Neural cell (in vitro differentiated cells): Measurements from ENCODE around the gene LRP5. TPM values are rescaled to one million over a fixed set of nuclear protein-coding genes. Genes with fewer than 3 reads are reported as not detected.

ENCODE experiments used
- H2AFZ ChIP-seq: fragments of 200-600, 300-800 bp; sonication (generic), shearing (Covaris generic); 2 replicates; pipeline ENCODE4 v1.6.0; 2014; ENCODE audit warnings: low read depth, mild to moderate bottlenecking, antibody characterized with exemption, low read length, moderate library complexity
- H3F3A ChIP-seq: fragments of 200-600 bp; shearing (Covaris generic); 2 replicates; pipeline ENCODE4 v1.6.1; 2016; ENCODE audit warnings: mild to moderate bottlenecking, moderate library complexity, mixed read lengths, antibody characterized with exemption, low read length; ENCODE audit not compliant: insufficient read depth, poor library complexity, severe bottlenecking
- H3K27ac ChIP-seq: fragments of 200-600, 300-800 bp; sonication (generic), shearing (Covaris generic); 2 replicates; pipeline ENCODE4 v1.5.1; 2014; ENCODE audit warnings: mild to moderate bottlenecking, low read length, moderate library complexity
- H3K27me3 ChIP-seq: fragments of 300-800, 200-600 bp; sonication (generic), shearing (Covaris generic); 2 replicates; pipeline ENCODE4 v1.6.0; 2014; ENCODE audit warnings: mild to moderate bottlenecking, low read depth, low read length, moderate library complexity; ENCODE audit not compliant: insufficient read depth
- H3K36me3 ChIP-seq: fragments of 300-800, 200-600 bp; sonication (generic), shearing (Covaris generic); 2 replicates; pipeline ENCODE4 v1.5.1; 2014; ENCODE audit warnings: mild to moderate bottlenecking, antibody characterized with exemption, low read length, moderate library complexity; ENCODE audit not compliant: insufficient read depth
- H3K4me2 ChIP-seq: fragments of 300-800, 200-600 bp; sonication (generic), shearing (Covaris generic); 2 replicates; pipeline ENCODE4 v1.6.0; 2014; ENCODE audit warnings: mild to moderate bottlenecking, low read length
- H3K4me3 ChIP-seq: fragments of 300-800, 200-600 bp; sonication (generic), shearing (Covaris generic); 2 replicates; pipeline ENCODE4 v1.5.1; 2014; ENCODE audit warnings: mild to moderate bottlenecking, low read length, moderate library complexity
- H3K79me2 ChIP-seq: fragments of 200-600 bp; shearing (Covaris generic); replicated peaks from 2 replicates; pipeline ENCODE4 v1.6.0; 2014; ENCODE audit warnings: mild to moderate bottlenecking, low read length, moderate library complexity; ENCODE audit not compliant: insufficient read depth
- H3K9ac ChIP-seq: fragments of 300-800, 200-600 bp; sonication (generic), shearing (Covaris generic); 2 replicates; pipeline ENCODE4 v1.6.1; 2016; ENCODE audit warnings: mild to moderate bottlenecking, low read length, mixed read lengths
- H3K9me2 ChIP-seq: fragments of 200-600 bp; shearing (Covaris generic); 2 replicates; pipeline ENCODE4 v1.6.1; 2016; ENCODE audit warnings: mild to moderate bottlenecking, low read length, mixed read lengths; ENCODE audit not compliant: insufficient read depth
- H3K9me3 ChIP-seq: fragments of 200-600, 300-800 bp; sonication (generic), shearing (Covaris generic); 2 replicates; pipeline ENCODE4 v1.6.1; 2016; ENCODE audit warnings: mild to moderate bottlenecking, mixed run types, low read length, moderate library complexity, mixed read lengths
- H4K20me1 ChIP-seq: fragments of 200-600 bp; shearing (Covaris generic); 2 replicates; pipeline ENCODE4 v1.6.1; 2016; ENCODE audit warnings: mild to moderate bottlenecking, mixed run types; ENCODE audit not compliant: insufficient read depth
- EP300 ChIP-seq: fragments of 450-650 bp; conservative IDR thresholded peaks from 2 replicates; pipeline ENCODE4 v1.6.1; 2014; ENCODE audit warnings: antibody characterized with exemption, mild to moderate bottlenecking, moderate library complexity; ENCODE audit not compliant: poor library complexity, severe bottlenecking
- EZH2 ChIP-seq: fragments of 200-600, 300-800 bp; shearing (Covaris generic), sonication (generic); IDR thresholded peaks from 2 replicates; pipeline ENCODE4 v1.6.1; 2014; ENCODE audit warnings: antibody characterized with exemption, low read length, borderline replicate concordance, mild to moderate bottlenecking; ENCODE audit not compliant: insufficient read depth, poor library complexity, severe bottlenecking
- MXI1 ChIP-seq: fragments of 450-650 bp; conservative IDR thresholded peaks from 2 replicates; pipeline ENCODE4 v1.6.1; 2014; ENCODE audit warnings: antibody characterized with exemption, mild to moderate bottlenecking; ENCODE audit not compliant: poor library complexity, severe bottlenecking
- POLR2AphosphoS5 ChIP-seq: IDR thresholded peaks from 2 replicates; pipeline ENCODE4 v1.6.1; 2012
- RAD21 ChIP-seq: fragments of 450-650 bp; conservative IDR thresholded peaks from 2 replicates; pipeline ENCODE4 v1.6.1; 2014; ENCODE audit warnings: antibody characterized with exemption, mild to moderate bottlenecking, moderate library complexity
- TAF1 ChIP-seq: IDR thresholded peaks from 2 replicates; pipeline ENCODE4 v1.6.1; 2012; ENCODE audit warnings: low read depth
- polyA plus RNA-seq: library from polyadenylated mRNA; depleted of rRNA; stranded (reverse); fragments of >200 nt; gene quantifications from 2 replicates; pipeline ENCODE4 v1.2.3, GENCODE V29; 2014
- TF ChIP-seq, protein P1 (sequence below): IDR thresholded peaks from 2 replicates; pipeline ENCODE4 v1.6.1; 2012; ENCODE audit warnings: borderline replicate concordance
- TF ChIP-seq, protein P2 (sequence below): fragments of 450-650 bp; IDR thresholded peaks from 2 replicates; pipeline ENCODE4 v1.5.1; 2014; ENCODE audit warnings: antibody characterized with exemption, mild to moderate bottlenecking, moderate library complexity; ENCODE audit not compliant: poor library complexity, severe bottlenecking

The LRP5 gene
- polyA plus RNA-seq, 1 donor from 2014 or later: 3.0 TPM

DNA sequence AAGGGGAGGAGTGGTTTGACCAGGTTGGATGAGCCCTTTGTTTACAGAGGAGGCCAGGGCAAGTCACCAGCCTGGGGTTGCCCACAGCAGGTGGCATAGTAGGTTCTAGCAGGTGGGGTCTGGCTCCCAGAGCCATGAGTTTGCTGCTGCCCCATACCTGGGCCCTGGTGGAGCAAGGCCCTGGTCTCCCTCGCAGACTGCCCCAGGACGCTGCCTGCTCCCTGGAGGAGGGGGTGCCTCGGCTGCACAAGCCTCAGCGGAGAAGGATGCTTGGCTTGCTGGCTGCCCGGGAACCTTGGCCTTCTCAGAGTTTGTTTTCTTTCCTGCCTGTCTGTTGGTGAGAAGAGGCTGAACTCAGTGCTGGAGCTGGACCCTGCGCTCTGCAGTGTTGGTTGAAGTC lies 54.9 kb downstream of the LRP5 start:
- no peak overlapping the region for H3K4me3 ChIP-seq
- TF ChIP-seq, protein P1, sequence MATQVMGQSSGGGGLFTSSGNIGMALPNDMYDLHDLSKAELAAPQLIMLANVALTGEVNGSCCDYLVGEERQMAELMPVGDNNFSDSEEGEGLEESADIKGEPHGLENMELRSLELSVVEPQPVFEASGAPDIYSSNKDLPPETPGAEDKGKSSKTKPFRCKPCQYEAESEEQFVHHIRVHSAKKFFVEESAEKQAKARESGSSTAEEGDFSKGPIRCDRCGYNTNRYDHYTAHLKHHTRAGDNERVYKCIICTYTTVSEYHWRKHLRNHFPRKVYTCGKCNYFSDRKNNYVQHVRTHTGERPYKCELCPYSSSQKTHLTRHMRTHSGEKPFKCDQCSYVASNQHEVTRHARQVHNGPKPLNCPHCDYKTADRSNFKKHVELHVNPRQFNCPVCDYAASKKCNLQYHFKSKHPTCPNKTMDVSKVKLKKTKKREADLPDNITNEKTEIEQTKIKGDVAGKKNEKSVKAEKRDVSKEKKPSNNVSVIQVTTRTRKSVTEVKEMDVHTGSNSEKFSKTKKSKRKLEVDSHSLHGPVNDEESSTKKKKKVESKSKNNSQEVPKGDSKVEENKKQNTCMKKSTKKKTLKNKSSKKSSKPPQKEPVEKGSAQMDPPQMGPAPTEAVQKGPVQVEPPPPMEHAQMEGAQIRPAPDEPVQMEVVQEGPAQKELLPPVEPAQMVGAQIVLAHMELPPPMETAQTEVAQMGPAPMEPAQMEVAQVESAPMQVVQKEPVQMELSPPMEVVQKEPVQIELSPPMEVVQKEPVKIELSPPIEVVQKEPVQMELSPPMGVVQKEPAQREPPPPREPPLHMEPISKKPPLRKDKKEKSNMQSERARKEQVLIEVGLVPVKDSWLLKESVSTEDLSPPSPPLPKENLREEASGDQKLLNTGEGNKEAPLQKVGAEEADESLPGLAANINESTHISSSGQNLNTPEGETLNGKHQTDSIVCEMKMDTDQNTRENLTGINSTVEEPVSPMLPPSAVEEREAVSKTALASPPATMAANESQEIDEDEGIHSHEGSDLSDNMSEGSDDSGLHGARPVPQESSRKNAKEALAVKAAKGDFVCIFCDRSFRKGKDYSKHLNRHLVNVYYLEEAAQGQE: no peak
- no peak overlapping the region for H3K4me2 ChIP-seq
- no peak overlapping the region for H3K9ac ChIP-seq
- no peaks in the 10 kb centered on the region for H4K20me1 ChIP-seq
- H3K36me3 ChIP-seq: no peaks in the 10 kb centered on the region
- no peak overlapping the region for H2AFZ ChIP-seq
- no peaks in the 10 kb centered on the region for H3K9me3 ChIP-seq
- no peaks in the 10 kb centered on the region for H3K79me2 ChIP-seq
- H3K27me3 ChIP-seq: no peaks in the 10 kb centered on the region
- H3F3A ChIP-seq: no peaks in the 10 kb centered on the region
- H3K9me2 ChIP-seq: no peaks in the 10 kb centered on the region
- no peak overlapping the region for H3K27ac ChIP-seq

DNA sequence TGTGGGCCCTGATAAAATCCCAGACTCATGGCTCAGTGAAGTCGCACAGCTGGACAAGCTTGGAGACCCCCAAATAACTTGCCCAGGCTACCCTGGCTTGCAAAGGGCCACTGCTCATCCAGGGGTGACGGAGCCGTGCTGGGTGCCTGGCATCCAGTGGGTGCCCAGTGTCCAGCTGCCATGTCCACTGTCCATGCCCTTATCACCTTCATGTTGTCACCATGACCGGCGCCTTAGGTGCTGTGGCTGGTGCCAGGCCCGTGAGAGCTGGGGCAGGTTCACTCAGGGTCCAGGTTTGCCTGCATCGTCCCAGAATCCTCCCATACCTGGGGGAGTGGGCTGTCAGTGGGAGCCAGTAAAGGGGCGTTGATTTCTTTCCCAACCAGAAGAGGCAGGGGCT lies 57.4 kb downstream of the LRP5 start:
- Histone ChIP-seq H3K27ac (no peak overlapping the region), H3F3A (no peaks in the 10 kb centered on the region), H3K27me3 (no peaks in the 10 kb centered on the region), H3K79me2 (no peaks in the 10 kb centered on the region), H3K36me3 (no peaks in the 10 kb centered on the region), H3K4me2 (no peak overlapping the region), H3K9ac (no peak overlapping the region), H4K20me1 (no peaks in the 10 kb centered on the region), H3K9me3 (no peaks in the 10 kb centered on the region), H3K9me2 (no peaks in the 10 kb centered on the region), H2AFZ (no peak overlapping the region), H3K4me3 (no peak overlapping the region)
- TF ChIP-seq TAF1 (no peak), MXI1 (no peak)
- TF ChIP-seq, protein P1: no peak

DNA sequence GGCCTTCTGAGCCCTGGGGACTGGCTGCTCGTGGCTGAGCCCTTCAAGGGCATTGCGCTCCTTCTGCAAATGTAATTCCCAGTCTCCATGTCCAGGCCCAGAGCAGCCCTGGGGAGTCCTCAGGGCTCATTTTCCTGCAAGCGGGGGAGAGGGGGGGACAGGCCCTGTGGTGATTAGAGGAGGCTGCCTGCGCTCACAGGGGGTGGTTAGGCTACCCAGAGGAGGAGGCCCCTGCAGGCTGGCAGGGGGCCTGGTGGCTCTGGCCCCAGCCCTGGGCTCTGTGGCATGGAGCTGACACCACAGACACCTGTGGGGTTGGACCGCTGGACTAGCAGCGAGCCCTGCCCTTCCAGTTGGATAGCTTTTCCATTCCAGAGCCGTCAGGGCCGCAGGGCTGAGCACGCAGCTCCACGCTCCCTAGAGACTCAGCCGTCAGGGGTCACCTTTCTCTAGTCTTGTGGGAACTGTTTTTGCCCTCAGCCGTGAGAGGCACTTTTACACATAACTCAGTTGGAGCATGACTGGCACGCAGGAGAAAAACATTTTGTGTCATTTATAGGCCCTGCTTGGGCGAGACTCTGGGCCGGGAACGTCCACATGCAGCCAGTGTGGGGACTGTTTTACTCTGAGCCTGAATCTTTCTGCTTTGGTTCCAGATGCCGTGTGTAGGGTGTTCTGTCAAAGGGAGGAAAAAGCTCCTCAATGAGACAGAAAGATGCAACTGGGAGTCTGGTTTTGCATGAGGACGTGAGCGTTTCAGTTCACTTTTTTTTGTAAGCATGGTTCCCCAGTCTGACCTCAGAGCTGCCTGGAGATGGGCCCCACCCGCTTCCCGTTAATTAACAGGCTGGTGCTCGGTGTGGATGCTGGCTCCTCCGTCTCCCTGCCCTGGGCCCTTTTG lies 58.1 kb downstream of the LRP5 start:
- H3K36me3 ChIP-seq: no peaks in the 10 kb centered on the region
- TF ChIP-seq, protein P2, sequence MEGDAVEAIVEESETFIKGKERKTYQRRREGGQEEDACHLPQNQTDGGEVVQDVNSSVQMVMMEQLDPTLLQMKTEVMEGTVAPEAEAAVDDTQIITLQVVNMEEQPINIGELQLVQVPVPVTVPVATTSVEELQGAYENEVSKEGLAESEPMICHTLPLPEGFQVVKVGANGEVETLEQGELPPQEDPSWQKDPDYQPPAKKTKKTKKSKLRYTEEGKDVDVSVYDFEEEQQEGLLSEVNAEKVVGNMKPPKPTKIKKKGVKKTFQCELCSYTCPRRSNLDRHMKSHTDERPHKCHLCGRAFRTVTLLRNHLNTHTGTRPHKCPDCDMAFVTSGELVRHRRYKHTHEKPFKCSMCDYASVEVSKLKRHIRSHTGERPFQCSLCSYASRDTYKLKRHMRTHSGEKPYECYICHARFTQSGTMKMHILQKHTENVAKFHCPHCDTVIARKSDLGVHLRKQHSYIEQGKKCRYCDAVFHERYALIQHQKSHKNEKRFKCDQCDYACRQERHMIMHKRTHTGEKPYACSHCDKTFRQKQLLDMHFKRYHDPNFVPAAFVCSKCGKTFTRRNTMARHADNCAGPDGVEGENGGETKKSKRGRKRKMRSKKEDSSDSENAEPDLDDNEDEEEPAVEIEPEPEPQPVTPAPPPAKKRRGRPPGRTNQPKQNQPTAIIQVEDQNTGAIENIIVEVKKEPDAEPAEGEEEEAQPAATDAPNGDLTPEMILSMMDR: no peak
- TF ChIP-seq POLR2AphosphoS5: no peak
- TF ChIP-seq EZH2: no peak
- no peak for TF ChIP-seq TAF1
- no peak for TF ChIP-seq EP300
- no peak for TF ChIP-seq RAD21
- TF ChIP-seq, protein P1: no peak

More for the DNA sequence above, 58.1 kb downstream of the LRP5 start:
- Histone ChIP-seq H4K20me1 (no peaks in the 10 kb centered on the region), H3K4me3 (no peak overlapping the region), H3K9me2 (no peaks in the 10 kb centered on the region), H3K79me2 (no peaks in the 10 kb centered on the region), H3K27me3 (no peaks in the 10 kb centered on the region), H3K9ac (no peak overlapping the region), H3K9me3 (no peaks in the 10 kb centered on the region), H3K27ac (no peak overlapping the region), H3F3A (no peaks in the 10 kb centered on the region), H2AFZ (no peak overlapping the region), H3K4me2 (no peak overlapping the region)
